ENCODE results near the gene KRT16. TPM values are rescaled to one million over a fixed set of nuclear protein-coding genes. Genes with fewer than 3 reads are reported as not detected.
"Not testable (repeated sequence)": the region's sequence is repeated elsewhere in the genome, so short reads cannot be mapped to it uniquely, and the experiment has no call there.

The KRT16 gene
- total RNA-seq, 1 experiment from 2014 or later, result 1.4 TPM

GRCh38 chr17:41631025-41631897 is 18.7 kb upstream of the KRT16 start:
- in situ Hi-C loops (cut with HindIII; ENCODE audit: low pct_unique_long_range_greater_than_20kb, low sequenced_read_pairs), result no loop called here
- no peak for DNase-seq (ENCODE audit: low read depth)

GRCh38 chr17:41629826-41630670 is 17.5 kb upstream of the KRT16 start:
- DNase-seq (ENCODE audit: low read depth), result no peak
- in situ Hi-C loops (cut with HindIII; ENCODE audit: low pct_unique_long_range_greater_than_20kb, low sequenced_read_pairs), result no loop called here

- in situ Hi-C loops (cut with HindIII; ENCODE audit: low pct_unique_long_range_greater_than_20kb, low sequenced_read_pairs), result no loop called here
- DNase-seq (ENCODE audit: low read depth), result no peak
These were observed 16.7 kb upstream of the KRT16 start for GRCh38 chr17:41629316-41629715.

GRCh38 chr17:41628621-41629255 is 16.2 kb upstream of the KRT16 start:
- in situ Hi-C loops (cut with HindIII; ENCODE audit: low pct_unique_long_range_greater_than_20kb, low sequenced_read_pairs), result not testable (repeated sequence)

GRCh38 chr17:41628073-41628370 is 15.5 kb upstream of the KRT16 start:
- DNase-seq (ENCODE audit: low read depth); in situ Hi-C loops (cut with HindIII; ENCODE audit: low pct_unique_long_range_greater_than_20kb, low sequenced_read_pairs): not testable (repeated sequence)

More at GRCh38 chr17:41628621-41629255, 16.2 kb upstream of the KRT16 start:
- not testable (repeated sequence) for DNase-seq (ENCODE audit: low read depth)

GRCh38 chr17:41627316-41628072 is 14.9 kb upstream of the KRT16 start:
- no peak for DNase-seq (ENCODE audit: low read depth)
- in situ Hi-C loops (cut with HindIII; ENCODE audit: low pct_unique_long_range_greater_than_20kb, low sequenced_read_pairs), result no loop called here

- DNase-seq (ENCODE audit: low read depth); in situ Hi-C loops (cut with HindIII; ENCODE audit: low pct_unique_long_range_greater_than_20kb, low sequenced_read_pairs): not testable (repeated sequence)
These were observed 14.3 kb upstream of the KRT16 start for GRCh38 chr17:41626914-41627295.

GRCh38 chr17:41626028-41626913 is 13.7 kb upstream of the KRT16 start:
- DNase-seq (ENCODE audit: low read depth); in situ Hi-C loops (cut with HindIII; ENCODE audit: low pct_unique_long_range_greater_than_20kb, low sequenced_read_pairs): not testable (repeated sequence)

- no peak for DNase-seq (ENCODE audit: low read depth)
- in situ Hi-C loops (cut with HindIII; ENCODE audit: low pct_unique_long_range_greater_than_20kb, low sequenced_read_pairs), result no loop called here
These were observed 13.0 kb upstream of the KRT16 start for GRCh38 chr17:41625602-41626001.

GRCh38 chr17:41624208-41625101 is 11.9 kb upstream of the KRT16 start, which contains the start of gene KRT17:
KRT17 (minus strand) TSS chr17:41624575; CDS start chr17:41624509, 66 bp downstream.
- in situ Hi-C loops (cut with HindIII; ENCODE audit: low pct_unique_long_range_greater_than_20kb, low sequenced_read_pairs), result no loop called here
- no peak for DNase-seq (ENCODE audit: low read depth)

GRCh38 chr17:41623184-41623861 is 10.8 kb upstream of the KRT16 start:
- DNase-seq (ENCODE audit: low read depth); in situ Hi-C loops (cut with HindIII; ENCODE audit: low pct_unique_long_range_greater_than_20kb, low sequenced_read_pairs): not testable (repeated sequence)

- in situ Hi-C loops (cut with HindIII; ENCODE audit: low pct_unique_long_range_greater_than_20kb, low sequenced_read_pairs); DNase-seq (ENCODE audit: low read depth): not testable (repeated sequence)
These were observed 10.0 kb upstream of the KRT16 start for GRCh38 chr17:41622340-41623183.

- no peak for DNase-seq (ENCODE audit: low read depth)
- in situ Hi-C loops (cut with HindIII; ENCODE audit: low pct_unique_long_range_greater_than_20kb, low sequenced_read_pairs), result no loop called here
These were observed 9.3 kb upstream of the KRT16 start for GRCh38 chr17:41621916-41622315.

GRCh38 chr17:41621435-41621817 is 8.9 kb upstream of the KRT16 start:
- DNase-seq (ENCODE audit: low read depth); in situ Hi-C loops (cut with HindIII; ENCODE audit: low pct_unique_long_range_greater_than_20kb, low sequenced_read_pairs): not testable (repeated sequence)
